ENCODE data around the gene RAB39A. TPM values are rescaled to one million over a fixed set of nuclear protein-coding genes. Genes with fewer than 3 reads are reported as not detected.
"Not testable (repeated sequence)": the region's sequence is repeated elsewhere in the genome, so short reads cannot be mapped to it uniquely, and the experiment has no call there.

RAB39A gene
- total RNA-seq, result not detected in 2 replicates

GRCh38 chr11:107928046-107928766 lies at the start of gene RAB39A:
RAB39A (plus strand) TSS chr11:107928448; CDS start chr11:107928569, 121 bp downstream.
- intact Hi-C loops (cut with micrococcal nuclease), result loop anchor here (1.0 kb wide), 2 partner anchors 69 to 88 kb away; no protein-coding TSS in a partner anchor
- peaks cover 8% of the 10 kb centered on the region for H3K4me1 Mint-ChIP-seq (ENCODE audit: low read depth)
- no peak within 1 kb of the TSS for H3K27ac Mint-ChIP-seq
- peaks cover 31% of the 10 kb centered on the region for H3K27me3 Mint-ChIP-seq (ENCODE audit: low read depth)
- peak within 1 kb of the TSS; percentile 71 for H3K4me3 Mint-ChIP-seq (ENCODE audit: low read depth)
- H3K9me3 Mint-ChIP-seq, result no peaks in the 10 kb centered on the region
- no peaks in the 10 kb centered on the region for H3K36me3 Mint-ChIP-seq (ENCODE audit: low read depth)
- DNase-seq (ENCODE audit: low spot score), result peak; percentile 73

- H3K4me1 Mint-ChIP-seq (ENCODE audit: low read depth); H3K36me3 Mint-ChIP-seq (ENCODE audit: low read depth); intact Hi-C loops (cut with micrococcal nuclease); DNase-seq (ENCODE audit: low spot score); H3K9me3 Mint-ChIP-seq; H3K4me3 Mint-ChIP-seq (ENCODE audit: low read depth); H3K27ac Mint-ChIP-seq; H3K27me3 Mint-ChIP-seq (ENCODE audit: low read depth): not testable (repeated sequence)
Measured at GRCh38 chr11:107881471-107881870, 46.8 kb upstream of the RAB39A start.

GRCh38 chr11:107882095-107882820 lies 46.0 kb upstream of the RAB39A start:
- Mint-ChIP-seq H3K27me3 (ENCODE audit: low read depth) (peaks cover 1% of the 10 kb centered on the region), H3K9me3 (no peaks in the 10 kb centered on the region), H3K4me1 (ENCODE audit: low read depth) (no peaks in the 10 kb centered on the region), H3K27ac (no peak overlapping the region), H3K36me3 (ENCODE audit: low read depth) (no peaks in the 10 kb centered on the region), H3K4me3 (ENCODE audit: low read depth) (no peak overlapping the region)
- no peak for DNase-seq (ENCODE audit: low spot score)
- intact Hi-C loops (cut with micrococcal nuclease), result no loop called here

- peaks cover 5% of the 10 kb centered on the region for H3K27me3 Mint-ChIP-seq (ENCODE audit: low read depth)
- intact Hi-C loops (cut with micrococcal nuclease), result loop anchor here (2.0 kb wide), 1 partner anchor 157 kb away; no protein-coding TSS in a partner anchor
- H3K27ac Mint-ChIP-seq, result no peak overlapping the region
- no peaks in the 10 kb centered on the region for H3K4me1 Mint-ChIP-seq (ENCODE audit: low read depth)
- no peak overlapping the region for H3K4me3 Mint-ChIP-seq (ENCODE audit: low read depth)
- H3K9me3 Mint-ChIP-seq, result no peaks in the 10 kb centered on the region
- no peak for DNase-seq (ENCODE audit: low spot score)
- H3K36me3 Mint-ChIP-seq (ENCODE audit: low read depth), result no peaks in the 10 kb centered on the region
Measured at GRCh38 chr11:107898270-107898669, 30.0 kb upstream of the RAB39A start.

- Mint-ChIP-seq H3K4me1 (ENCODE audit: low read depth) (no peaks in the 10 kb centered on the region), H3K27ac (no peak overlapping the region), H3K4me3 (ENCODE audit: low read depth) (no peak overlapping the region), H3K36me3 (ENCODE audit: low read depth) (no peaks in the 10 kb centered on the region), H3K27me3 (ENCODE audit: low read depth) (no peaks in the 10 kb centered on the region), H3K9me3 (no peaks in the 10 kb centered on the region)
- no peak for DNase-seq (ENCODE audit: low spot score)
- intact Hi-C loops (cut with micrococcal nuclease), result no loop called here
Measured at GRCh38 chr11:107908211-107908610, 20.0 kb upstream of the RAB39A start.

GRCh38 chr11:107912415-107912814 lies 15.8 kb upstream of the RAB39A start:
- H3K4me3 Mint-ChIP-seq (ENCODE audit: low read depth); intact Hi-C loops (cut with micrococcal nuclease); DNase-seq (ENCODE audit: low spot score): not testable (repeated sequence)

GRCh38 chr11:107915229-107915628 lies 13.0 kb upstream of the RAB39A start:
- DNase-seq (ENCODE audit: low spot score), result no peak
- no peaks in the 10 kb centered on the region for H3K36me3 Mint-ChIP-seq (ENCODE audit: low read depth)
- no peaks in the 10 kb centered on the region for H3K27me3 Mint-ChIP-seq (ENCODE audit: low read depth)
- no peak overlapping the region for H3K4me3 Mint-ChIP-seq (ENCODE audit: low read depth)
- H3K27ac Mint-ChIP-seq, result no peak overlapping the region
- H3K4me1 Mint-ChIP-seq (ENCODE audit: low read depth), result no peaks in the 10 kb centered on the region
- intact Hi-C loops (cut with micrococcal nuclease), result no loop called here
- H3K9me3 Mint-ChIP-seq, result no peaks in the 10 kb centered on the region

More at GRCh38 chr11:107912415-107912814, 15.8 kb upstream of the RAB39A start:
- not testable (repeated sequence) for H3K36me3 Mint-ChIP-seq (ENCODE audit: low read depth); H3K9me3 Mint-ChIP-seq; H3K27ac Mint-ChIP-seq; H3K27me3 Mint-ChIP-seq (ENCODE audit: low read depth); H3K4me1 Mint-ChIP-seq (ENCODE audit: low read depth)

- H3K4me3 Mint-ChIP-seq (ENCODE audit: low read depth), result no peak overlapping the region
- H3K27ac Mint-ChIP-seq, result no peak overlapping the region
- H3K36me3 Mint-ChIP-seq (ENCODE audit: low read depth), result no peaks in the 10 kb centered on the region
- no peaks in the 10 kb centered on the region for H3K27me3 Mint-ChIP-seq (ENCODE audit: low read depth)
- H3K9me3 Mint-ChIP-seq, result no peaks in the 10 kb centered on the region
- DNase-seq (ENCODE audit: low spot score), result no peak
- intact Hi-C loops (cut with micrococcal nuclease), result no loop called here
- H3K4me1 Mint-ChIP-seq (ENCODE audit: low read depth), result no peaks in the 10 kb centered on the region
Measured at GRCh38 chr11:107916671-107917241, 11.5 kb upstream of the RAB39A start.

- no peaks in the 10 kb centered on the region for H3K4me1 Mint-ChIP-seq (ENCODE audit: low read depth)
- H3K36me3 Mint-ChIP-seq (ENCODE audit: low read depth), result no peaks in the 10 kb centered on the region
- H3K4me3 Mint-ChIP-seq (ENCODE audit: low read depth), result no peak overlapping the region
- DNase-seq (ENCODE audit: low spot score), result no peak
- H3K9me3 Mint-ChIP-seq, result no peaks in the 10 kb centered on the region
- H3K27me3 Mint-ChIP-seq (ENCODE audit: low read depth), result peaks cover 7% of the 10 kb centered on the region
- intact Hi-C loops (cut with micrococcal nuclease), result no loop called here
- H3K27ac Mint-ChIP-seq, result no peak overlapping the region
Measured at GRCh38 chr11:107921997-107922396, 6.3 kb upstream of the RAB39A start.

GRCh38 chr11:107923519-107923918 lies 4.7 kb upstream of the RAB39A start:
- H3K27ac Mint-ChIP-seq; H3K9me3 Mint-ChIP-seq; H3K36me3 Mint-ChIP-seq (ENCODE audit: low read depth); intact Hi-C loops (cut with micrococcal nuclease); H3K4me3 Mint-ChIP-seq (ENCODE audit: low read depth); DNase-seq (ENCODE audit: low spot score); H3K4me1 Mint-ChIP-seq (ENCODE audit: low read depth): not testable (repeated sequence)
- peaks cover 13% of the 10 kb centered on the region for H3K27me3 Mint-ChIP-seq (ENCODE audit: low read depth)

GRCh38 chr11:107924306-107924705 lies 3.9 kb upstream of the RAB39A start:
- no peak for DNase-seq (ENCODE audit: low spot score)
- H3K4me3 Mint-ChIP-seq (ENCODE audit: low read depth), result no peak overlapping the region
- peaks cover 7% of the 10 kb centered on the region for H3K4me1 Mint-ChIP-seq (ENCODE audit: low read depth)
- no peaks in the 10 kb centered on the region for H3K9me3 Mint-ChIP-seq
- no peak overlapping the region for H3K27ac Mint-ChIP-seq
- H3K27me3 Mint-ChIP-seq (ENCODE audit: low read depth), result peaks cover 18% of the 10 kb centered on the region
- intact Hi-C loops (cut with micrococcal nuclease), result no loop called here
- H3K36me3 Mint-ChIP-seq (ENCODE audit: low read depth), result no peaks in the 10 kb centered on the region

- no peaks in the 10 kb centered on the region for H3K9me3 Mint-ChIP-seq
- no peak for DNase-seq (ENCODE audit: low spot score)
- H3K27me3 Mint-ChIP-seq (ENCODE audit: low read depth), result peaks cover 31% of the 10 kb centered on the region
- intact Hi-C loops (cut with micrococcal nuclease), result no loop called here
- no peak overlapping the region for H3K27ac Mint-ChIP-seq
- peaks cover 8% of the 10 kb centered on the region for H3K4me1 Mint-ChIP-seq (ENCODE audit: low read depth)
- H3K36me3 Mint-ChIP-seq (ENCODE audit: low read depth), result no peaks in the 10 kb centered on the region
- H3K4me3 Mint-ChIP-seq (ENCODE audit: low read depth), result peak overlapping the region; percentile 26
Measured at GRCh38 chr11:107927559-107927958, 689 bp upstream of the RAB39A start.
